ENCODE measurements around the gene MYO1D. TPM values are rescaled to one million over a fixed set of nuclear protein-coding genes. Genes with fewer than 3 reads are reported as not detected.
A peak's percentile ranks its signal among the peaks of the same experiment; 100 is the strongest.

MYO1D gene
- total RNA-seq, 2 donors from 2014 or later: 21.4 to 48.3 TPM

DNA sequence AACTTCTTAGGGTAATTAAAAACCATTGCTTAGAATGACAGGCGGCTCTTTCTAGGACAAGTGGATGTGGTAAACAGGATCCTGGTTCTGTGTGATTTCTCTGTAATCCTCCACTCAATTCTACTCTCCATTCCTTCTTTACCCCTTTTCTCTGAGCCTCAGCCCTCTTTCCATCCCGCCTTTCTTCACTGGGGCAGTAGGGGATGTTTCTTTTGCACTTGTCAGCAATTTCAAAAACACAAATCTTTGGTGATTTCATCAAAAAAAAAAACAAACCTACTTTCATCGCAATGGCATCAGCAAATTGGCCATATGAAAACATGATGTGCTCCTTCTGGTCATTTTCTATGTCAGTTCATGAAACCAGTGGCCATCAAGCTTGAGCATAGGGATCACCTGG is 285.5 kb downstream of the MYO1D start:
- no peak for ATAC-seq
- WGBS, 2 donors: 92 to 99% methylated on average over 3 of the region's 3 CpGs
- H3K27ac ChIP-seq: no peak overlapping the region
- intact Hi-C loops (cut with DNase I): no loop called here
- H3K36me3 ChIP-seq (replicated peaks in 1 of 2; ENCODE audit: insufficient read depth in 1 of 2, low read depth in 2 of 2): no peaks in the 10 kb centered on the region
- H3K9me3 ChIP-seq: no peaks in the 10 kb centered on the region
- H3K27me3 ChIP-seq: no peaks in the 10 kb centered on the region
- DNase-seq: no peak
- H3K4me1 ChIP-seq: no peaks in the 10 kb centered on the region
- TF ChIP-seq, protein P1, sequence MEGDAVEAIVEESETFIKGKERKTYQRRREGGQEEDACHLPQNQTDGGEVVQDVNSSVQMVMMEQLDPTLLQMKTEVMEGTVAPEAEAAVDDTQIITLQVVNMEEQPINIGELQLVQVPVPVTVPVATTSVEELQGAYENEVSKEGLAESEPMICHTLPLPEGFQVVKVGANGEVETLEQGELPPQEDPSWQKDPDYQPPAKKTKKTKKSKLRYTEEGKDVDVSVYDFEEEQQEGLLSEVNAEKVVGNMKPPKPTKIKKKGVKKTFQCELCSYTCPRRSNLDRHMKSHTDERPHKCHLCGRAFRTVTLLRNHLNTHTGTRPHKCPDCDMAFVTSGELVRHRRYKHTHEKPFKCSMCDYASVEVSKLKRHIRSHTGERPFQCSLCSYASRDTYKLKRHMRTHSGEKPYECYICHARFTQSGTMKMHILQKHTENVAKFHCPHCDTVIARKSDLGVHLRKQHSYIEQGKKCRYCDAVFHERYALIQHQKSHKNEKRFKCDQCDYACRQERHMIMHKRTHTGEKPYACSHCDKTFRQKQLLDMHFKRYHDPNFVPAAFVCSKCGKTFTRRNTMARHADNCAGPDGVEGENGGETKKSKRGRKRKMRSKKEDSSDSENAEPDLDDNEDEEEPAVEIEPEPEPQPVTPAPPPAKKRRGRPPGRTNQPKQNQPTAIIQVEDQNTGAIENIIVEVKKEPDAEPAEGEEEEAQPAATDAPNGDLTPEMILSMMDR (IDR thresholded peaks at IDR 0.05): no peak
- TF ChIP-seq POLR2A (IDR thresholded peaks at IDR 0.05): no peak
- H3K4me3 ChIP-seq: no peak overlapping the region

DNA sequence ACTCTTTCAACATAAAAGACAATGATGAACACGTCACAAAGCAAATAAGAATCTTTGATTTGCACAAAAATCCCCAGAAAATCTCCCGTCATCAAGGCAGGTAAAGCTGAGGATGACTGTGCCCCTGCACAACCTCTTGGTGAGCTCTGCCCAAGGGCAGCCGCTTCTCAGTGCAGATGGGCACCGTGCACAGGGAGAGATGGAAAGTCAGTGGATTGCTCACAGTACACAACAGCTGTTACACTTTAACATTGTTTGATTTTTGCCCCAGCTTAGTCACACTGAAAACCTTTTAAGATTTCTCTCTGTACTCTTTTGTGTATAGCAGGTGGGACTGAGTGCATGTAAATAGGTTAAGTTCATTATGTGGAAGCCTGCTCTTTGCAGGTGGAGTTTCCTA is 285.9 kb downstream of the MYO1D start:
- no peak overlapping the region for H3K27ac ChIP-seq
- no peaks in the 10 kb centered on the region for H3K36me3 ChIP-seq (replicated peaks in 1 of 2; ENCODE audit: insufficient read depth in 1 of 2, low read depth in 2 of 2)
- no peak overlapping the region for H3K4me3 ChIP-seq
- no peaks in the 10 kb centered on the region for H3K4me1 ChIP-seq
- TF ChIP-seq, protein P1 (IDR thresholded peaks at IDR 0.05): no peak
- no peak for TF ChIP-seq POLR2A (IDR thresholded peaks at IDR 0.05)
- no peaks in the 10 kb centered on the region for H3K27me3 ChIP-seq
- WGBS, 2 donors: 69 to 82% methylated on average over 4 of the region's 4 CpGs
- no peak for ATAC-seq
- intact Hi-C loops (cut with DNase I): no loop called here
- DNase-seq: peak in 2 of 4 donors; percentile 10 to 13
- H3K9me3 ChIP-seq: no peaks in the 10 kb centered on the region

DNA sequence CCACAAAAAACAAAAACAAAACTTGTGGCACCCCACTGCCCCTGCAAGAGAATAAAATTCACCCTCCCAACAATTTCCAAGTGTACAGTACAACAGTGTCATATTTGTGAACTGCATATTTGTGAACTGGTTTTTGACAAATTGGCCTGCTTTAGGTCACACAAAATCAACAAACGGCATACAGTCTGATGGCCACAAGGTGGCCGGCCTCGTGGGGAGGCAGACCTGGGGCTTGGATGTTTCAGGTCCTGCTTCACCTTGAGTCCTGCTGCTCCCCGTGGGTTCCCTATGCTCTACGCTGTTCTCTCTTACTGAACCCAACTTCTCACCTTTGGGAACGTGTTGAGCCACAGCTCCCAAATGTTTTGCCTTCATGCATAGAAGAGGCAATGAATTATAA is 287.9 kb downstream of the MYO1D start:
- ATAC-seq (no peak), DNase-seq (no peak)
- intact Hi-C loops (cut with DNase I): no loop called here
- Histone ChIP-seq H3K4me3 (no peak overlapping the region), H3K27ac (no peak overlapping the region), H3K9me3 (peaks cover 0 to under 1% (median 0%) of the 10 kb centered on the region in 3 donors), H3K27me3 (no peaks in the 10 kb centered on the region), H3K4me1 (no peaks in the 10 kb centered on the region), H3K36me3 (replicated peaks in 1 of 2; ENCODE audit: insufficient read depth in 1 of 2, low read depth in 2 of 2) (no peaks in the 10 kb centered on the region)
- 60 to 70% methylated on average over 6 of the region's 6 CpGs for WGBS, 2 donors
- TF ChIP-seq POLR2A (IDR thresholded peaks at IDR 0.05): no peak
- TF ChIP-seq, protein P1 (IDR thresholded peaks at IDR 0.05): peak in 1 of 7 experiments; percentile 23

DNA sequence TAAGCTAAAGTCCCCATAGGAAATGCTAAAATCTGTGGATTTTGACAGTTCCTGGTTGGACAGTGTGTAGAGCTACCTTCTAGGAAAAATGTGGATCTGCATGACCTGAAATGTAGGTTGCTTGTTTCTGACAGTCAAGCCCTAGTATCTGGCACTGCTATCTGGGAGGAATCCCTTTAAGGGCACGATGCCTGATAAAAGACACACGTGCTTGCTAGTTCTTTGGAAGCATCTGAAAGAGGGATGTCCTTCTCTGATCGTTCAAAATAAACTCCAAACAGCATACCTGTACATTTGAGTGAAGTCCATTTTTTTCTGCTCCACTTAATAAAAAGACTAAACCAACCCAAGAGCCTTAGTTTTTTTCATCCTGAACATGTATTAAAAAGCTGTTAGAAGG is 288.8 kb downstream of the MYO1D start:
- ATAC-seq (no peak), DNase-seq (no peak)
- H3K36me3 ChIP-seq (replicated peaks in 1 of 2; ENCODE audit: insufficient read depth in 1 of 2, low read depth in 2 of 2): no peaks in the 10 kb centered on the region
- H3K9me3 ChIP-seq: peaks cover 0 to 8% (median 0%) of the 10 kb centered on the region in 3 donors
- no peak for TF ChIP-seq POLR2A (IDR thresholded peaks at IDR 0.05)
- TF ChIP-seq, protein P1 (IDR thresholded peaks at IDR 0.05): no peak
- no peaks in the 10 kb centered on the region for H3K4me1 ChIP-seq
- WGBS, 2 donors: 61 to 67% methylated on average over 3 of the region's 3 CpGs
- intact Hi-C loops (cut with DNase I): no loop called here
- H3K4me3 ChIP-seq: no peak overlapping the region
- H3K27ac ChIP-seq: no peak overlapping the region
- no peaks in the 10 kb centered on the region for H3K27me3 ChIP-seq

DNA sequence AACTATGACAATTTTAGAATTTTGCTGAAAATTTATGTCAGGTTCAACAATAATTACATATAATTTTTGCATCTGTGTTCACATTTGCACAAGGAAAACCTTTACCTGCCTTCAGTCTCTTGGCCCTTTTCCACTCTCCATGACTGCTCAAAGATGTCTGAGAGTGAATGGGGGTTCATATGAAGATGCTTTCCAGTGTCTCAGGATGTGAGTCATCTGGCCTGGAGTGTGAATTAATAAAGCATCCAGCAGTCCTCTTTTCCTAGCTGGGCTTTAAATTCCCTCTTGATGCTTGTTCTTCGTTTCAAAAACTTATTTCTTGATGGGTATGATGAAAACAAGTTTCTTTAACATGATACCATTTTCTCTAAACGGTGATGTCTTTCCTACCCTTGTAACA is 290.3 kb downstream of the MYO1D start:
- Histone ChIP-seq H3K27me3 (no peaks in the 10 kb centered on the region), H3K9me3 (peaks cover 0 to 8% (median 0%) of the 10 kb centered on the region in 3 donors), H3K4me3 (no peak overlapping the region), H3K27ac (no peak overlapping the region), H3K36me3 (replicated peaks in 1 of 2; ENCODE audit: insufficient read depth in 1 of 2, low read depth in 2 of 2) (no peaks in the 10 kb centered on the region), H3K4me1 (no peaks in the 10 kb centered on the region)
- 80 to 87% methylated on average over 2 of the region's 2 CpGs for whole genome bisulfite sequencing, 2 donors
- no peak for TF ChIP-seq POLR2A (IDR thresholded peaks at IDR 0.05)
- TF ChIP-seq, protein P1 (IDR thresholded peaks at IDR 0.05): no peak
- intact Hi-C loops (cut with DNase I): no loop called here
- DNase-seq (no peak), ATAC-seq (no peak)

Data from body of pancreas (tissue), 4 donors.